GM12875 (cell line): Measurements from ENCODE around the gene OR4D6.

Experiments used
- H3K4me3 ChIP-seq: one replicate; pipeline ENCODE4 v1.5.1; 2011; ENCODE audit warnings: low read depth, low read length, control low read depth
- TF ChIP-seq, protein P1 (sequence below): IDR thresholded peaks from 2 replicates; pipeline ENCODE4 v1.5.1; 2011; ENCODE audit warnings: low read depth, mild to moderate bottlenecking, control low read depth, inconsistent platforms, low read length, moderate library complexity, borderline replicate concordance; ENCODE audit not compliant: insufficient read depth

The OR4D6 gene

DNA sequence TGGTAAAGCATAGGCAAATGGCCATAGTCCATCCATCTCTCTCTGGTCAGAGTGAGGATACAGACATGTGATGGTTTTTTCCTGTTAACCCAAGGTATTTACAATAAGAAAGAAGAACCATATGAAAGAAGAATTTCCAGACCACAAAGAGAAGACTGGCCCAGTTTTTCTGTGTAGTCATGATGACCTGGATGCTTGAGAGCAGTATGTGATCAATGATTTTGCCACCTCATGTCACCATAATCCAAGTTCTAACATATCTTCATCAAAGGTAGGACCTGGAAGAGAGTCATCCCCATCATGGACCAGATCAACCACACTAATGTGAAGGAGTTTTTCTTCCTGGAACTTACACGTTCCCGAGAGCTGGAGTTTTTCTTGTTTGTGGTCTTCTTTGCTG is at the start of gene OR4D6:
Gene OR4D6, plus strand, starts transcription at position 301 of the 400 bp plus-strand sequence. Its CDS starts 0 bp downstream, at position 301.
- no peak within 1 kb of the TSS for H3K4me3 ChIP-seq
- TF ChIP-seq, protein P1, sequence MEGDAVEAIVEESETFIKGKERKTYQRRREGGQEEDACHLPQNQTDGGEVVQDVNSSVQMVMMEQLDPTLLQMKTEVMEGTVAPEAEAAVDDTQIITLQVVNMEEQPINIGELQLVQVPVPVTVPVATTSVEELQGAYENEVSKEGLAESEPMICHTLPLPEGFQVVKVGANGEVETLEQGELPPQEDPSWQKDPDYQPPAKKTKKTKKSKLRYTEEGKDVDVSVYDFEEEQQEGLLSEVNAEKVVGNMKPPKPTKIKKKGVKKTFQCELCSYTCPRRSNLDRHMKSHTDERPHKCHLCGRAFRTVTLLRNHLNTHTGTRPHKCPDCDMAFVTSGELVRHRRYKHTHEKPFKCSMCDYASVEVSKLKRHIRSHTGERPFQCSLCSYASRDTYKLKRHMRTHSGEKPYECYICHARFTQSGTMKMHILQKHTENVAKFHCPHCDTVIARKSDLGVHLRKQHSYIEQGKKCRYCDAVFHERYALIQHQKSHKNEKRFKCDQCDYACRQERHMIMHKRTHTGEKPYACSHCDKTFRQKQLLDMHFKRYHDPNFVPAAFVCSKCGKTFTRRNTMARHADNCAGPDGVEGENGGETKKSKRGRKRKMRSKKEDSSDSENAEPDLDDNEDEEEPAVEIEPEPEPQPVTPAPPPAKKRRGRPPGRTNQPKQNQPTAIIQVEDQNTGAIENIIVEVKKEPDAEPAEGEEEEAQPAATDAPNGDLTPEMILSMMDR, result no peak

- H3K4me3 ChIP-seq, result no peak overlapping the region
- TF ChIP-seq, protein P1, result no peak
These were observed 43.1 kb upstream of the OR4D6 start for GRCh38 chr11:59413646-59414045.

DNA sequence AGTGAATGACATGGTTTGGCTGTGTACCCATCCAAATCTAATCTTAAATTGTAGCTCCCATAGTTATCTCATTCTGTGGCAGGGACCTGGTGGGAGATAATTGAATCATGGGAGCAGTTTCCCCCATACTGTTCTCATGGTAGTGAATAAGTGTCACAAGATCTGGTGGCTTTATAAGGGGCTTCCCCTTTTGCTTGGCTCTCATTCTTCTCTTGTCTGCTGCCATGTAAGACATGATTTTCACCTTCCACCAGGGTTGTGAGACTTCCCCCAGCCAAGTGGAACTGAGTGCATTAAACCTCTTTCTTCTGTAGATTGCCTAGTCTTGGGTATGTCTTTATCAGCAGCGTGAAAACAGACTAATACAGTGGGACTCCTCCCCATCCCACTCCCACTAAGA is 41.6 kb upstream of the OR4D6 start:
- TF ChIP-seq, protein P1, result no peak
- no peak overlapping the region for H3K4me3 ChIP-seq

DNA sequence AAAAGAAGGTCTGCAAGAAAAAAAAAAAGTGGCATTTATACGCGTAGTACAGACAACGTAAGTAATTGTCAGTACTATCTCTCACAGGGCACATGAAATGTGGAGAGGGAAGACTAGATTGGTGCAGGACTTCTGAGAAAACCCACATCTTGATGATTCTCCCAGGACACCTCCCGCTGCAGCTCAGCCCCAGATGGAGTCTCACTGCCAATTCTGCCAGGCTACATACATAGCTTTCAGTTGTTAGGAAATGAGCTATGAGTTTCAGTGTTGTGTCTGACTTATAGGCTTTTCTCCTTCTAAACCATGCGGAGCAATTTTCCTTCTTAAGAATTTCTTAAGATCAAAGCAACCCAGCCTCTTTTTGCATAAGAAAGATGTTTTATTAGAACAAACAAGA is 40.1 kb upstream of the OR4D6 start:
- TF ChIP-seq, protein P1, result no peak
- H3K4me3 ChIP-seq, result no peak overlapping the region

DNA sequence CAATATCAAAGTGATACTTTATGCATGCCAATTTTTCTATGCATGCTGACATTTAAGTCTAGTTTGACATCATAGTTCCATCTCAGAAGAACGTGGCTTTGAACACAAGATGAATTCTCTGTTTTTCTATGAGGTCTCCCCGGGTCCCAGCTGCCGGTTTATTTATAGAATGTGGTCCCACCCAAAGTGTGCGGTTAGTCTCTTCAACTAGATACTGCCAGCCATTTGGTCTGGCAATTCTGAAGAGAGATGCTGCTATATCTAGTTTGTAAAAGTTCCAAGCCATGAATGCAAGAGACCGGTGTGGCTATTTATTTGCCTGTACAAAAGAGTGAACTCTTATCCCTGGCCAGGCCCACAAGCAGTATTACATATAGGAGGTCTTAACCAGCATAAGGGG is 39.7 kb upstream of the OR4D6 start:
- TF ChIP-seq, protein P1, result no peak
- no peak overlapping the region for H3K4me3 ChIP-seq

DNA sequence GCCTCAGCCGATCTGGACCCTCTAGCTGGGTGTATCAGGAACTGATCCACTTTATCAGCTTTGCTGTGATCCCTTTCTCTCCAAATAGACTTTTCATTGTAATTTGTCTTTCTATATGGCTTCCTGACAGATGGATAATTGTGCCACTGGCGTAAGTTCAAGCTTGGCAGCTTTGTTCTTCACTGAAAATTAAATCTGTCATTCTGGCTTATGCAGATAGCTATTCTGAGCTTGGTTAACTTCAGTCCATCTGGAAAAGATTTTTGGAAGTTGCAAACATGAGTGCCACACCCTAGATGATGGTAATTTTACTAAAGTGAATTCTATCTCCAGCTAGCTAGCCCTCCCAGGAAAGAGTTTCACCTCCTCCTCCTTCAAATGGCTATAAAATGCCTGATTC is 38.6 kb upstream of the OR4D6 start:
- H3K4me3 ChIP-seq, result no peak overlapping the region
- TF ChIP-seq, protein P1, result no peak

- TF ChIP-seq, protein P1, result no peak
- H3K4me3 ChIP-seq, result no peak overlapping the region
These were observed 32.9 kb upstream of the OR4D6 start for GRCh38 chr11:59423835-59424234.
